GM19455 (cell line): Measurements from ENCODE around the gene LIPE.

Experiments used
- ATAC-seq: cut with Tn5 transposase; IDR thresholded peaks from one replicate; pipeline ENCODE4 v1.9.1; 2021; ENCODE audit not compliant: unreplicated experiment

The LIPE gene

DNA sequence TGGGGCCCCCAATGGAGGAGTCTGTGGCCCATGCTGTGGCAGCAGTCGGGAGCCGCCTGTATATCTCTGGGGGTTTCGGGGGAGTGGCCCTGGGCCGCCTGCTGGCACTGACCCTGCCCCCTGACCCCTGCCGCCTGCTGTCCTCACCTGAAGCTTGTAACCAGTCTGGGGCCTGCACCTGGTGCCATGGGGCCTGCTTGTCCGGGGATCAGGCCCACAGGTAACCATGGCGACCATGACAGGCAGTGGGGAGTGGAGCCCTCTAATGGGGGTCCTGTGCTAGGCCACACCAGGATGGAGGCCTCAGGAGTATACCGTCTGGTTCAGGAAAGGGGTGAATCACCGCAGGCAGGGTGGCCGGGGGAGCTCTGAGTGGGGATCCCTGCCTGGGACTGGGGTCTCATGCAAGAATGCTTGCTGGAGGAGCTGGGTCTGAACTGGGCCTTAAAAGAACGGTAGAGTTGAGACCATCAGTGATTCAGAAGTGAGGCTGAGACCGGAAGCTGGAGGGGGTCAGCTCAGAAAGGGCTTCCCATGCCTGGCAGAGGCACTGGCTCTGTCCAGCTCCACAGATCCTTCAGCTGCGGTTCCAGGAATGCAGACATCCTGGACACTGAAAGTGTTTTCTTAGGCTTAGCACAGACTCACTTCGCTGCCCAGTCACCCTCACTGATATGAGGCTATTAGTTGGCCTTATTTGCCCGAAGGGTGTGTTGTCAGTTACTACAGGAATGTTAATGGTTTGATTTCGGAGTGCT lies 66.2 kb downstream of the LIPE start:
- ATAC-seq, result no peak

DNA sequence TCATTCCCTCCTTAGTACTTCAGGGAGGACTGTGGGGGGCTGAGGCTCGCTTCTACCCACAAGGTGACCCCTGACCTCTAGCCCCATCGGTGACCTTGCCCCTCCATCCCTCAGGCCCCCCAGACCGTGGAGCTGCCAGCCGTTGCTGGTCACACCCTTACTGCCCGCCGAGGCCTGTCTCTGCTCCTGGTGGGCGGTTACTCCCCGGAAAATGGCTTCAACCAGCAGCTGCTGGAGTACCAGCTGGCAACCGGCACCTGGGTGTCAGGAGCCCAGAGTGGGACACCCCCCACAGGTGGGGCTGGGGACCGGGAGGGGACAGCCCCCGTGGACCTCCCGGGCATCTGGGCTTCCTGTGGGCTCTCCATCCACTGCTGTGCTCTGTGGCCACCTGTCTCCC lies 69.9 kb downstream of the LIPE start:
- ATAC-seq, result no peak

DNA sequence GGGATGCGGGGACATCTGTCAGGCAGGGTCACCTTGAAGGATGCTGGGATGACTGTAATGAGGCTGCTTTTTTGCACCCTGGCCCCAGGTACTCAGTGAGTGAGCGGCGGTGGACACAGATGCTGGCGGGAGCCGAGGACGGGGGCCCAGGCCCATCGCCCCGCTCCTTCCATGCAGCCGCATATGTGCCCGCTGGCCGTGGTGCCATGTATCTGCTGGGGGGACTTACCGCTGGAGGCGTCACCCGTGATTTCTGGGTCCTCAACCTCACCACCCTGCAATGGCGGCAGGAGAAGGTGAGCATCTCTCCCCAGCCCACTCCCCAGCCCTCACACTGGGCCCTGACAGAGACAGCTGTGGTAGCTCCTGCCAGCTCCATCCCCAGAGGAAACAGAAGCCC lies 70.5 kb downstream of the LIPE start:
- no peak for ATAC-seq

DNA sequence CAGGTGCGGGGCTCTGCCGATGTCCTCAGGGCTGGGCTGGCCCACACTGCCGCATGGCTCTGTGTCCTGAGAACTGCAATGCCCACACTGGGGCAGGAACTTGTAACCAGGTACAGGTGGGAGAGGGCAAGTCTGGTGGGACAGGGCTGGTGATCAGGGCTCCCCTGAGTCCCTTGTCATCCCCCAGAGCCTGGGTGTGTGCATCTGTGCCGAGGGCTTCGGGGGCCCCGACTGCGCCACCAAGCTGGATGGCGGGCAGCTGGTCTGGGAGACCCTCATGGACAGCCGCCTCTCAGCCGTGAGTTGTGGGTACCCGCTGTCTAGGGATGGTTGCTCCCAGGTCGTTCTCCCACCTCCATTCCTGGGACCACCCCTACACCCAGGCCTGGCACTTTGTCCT lies 71.3 kb downstream of the LIPE start:
- ATAC-seq, result no peak

DNA sequence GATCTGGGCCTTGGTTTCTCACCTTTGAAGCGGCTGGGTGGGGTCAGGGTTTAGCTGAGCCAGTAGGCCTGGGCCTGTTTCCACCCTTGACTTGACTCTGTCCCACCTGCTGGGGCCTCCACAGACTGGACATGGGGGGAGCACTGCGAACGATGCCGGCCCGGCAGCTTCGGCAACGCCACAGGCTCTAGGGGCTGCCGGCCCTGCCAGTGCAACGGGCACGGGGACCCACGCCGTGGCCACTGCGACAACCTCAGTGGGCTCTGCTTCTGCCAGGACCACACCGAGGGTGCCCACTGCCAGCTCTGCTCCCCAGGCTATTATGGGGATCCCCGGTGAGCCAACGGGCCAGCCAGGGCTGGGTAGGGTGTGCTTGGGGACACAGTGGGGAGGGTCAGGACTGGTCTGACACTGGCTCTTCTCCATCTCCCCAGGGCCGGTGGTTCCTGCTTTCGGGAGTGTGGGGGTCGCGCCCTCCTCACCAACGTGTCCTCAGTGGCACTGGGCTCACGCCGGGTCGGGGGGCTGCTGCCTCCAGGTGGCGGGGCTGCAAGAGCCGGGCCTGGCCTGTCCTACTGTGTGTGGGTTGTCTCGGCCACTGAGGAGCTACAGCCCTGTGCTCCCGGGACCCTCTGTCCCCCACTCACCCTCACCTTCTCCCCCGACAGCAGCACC lies 73.7 kb downstream of the LIPE start:
- ATAC-seq, result no peak

DNA sequence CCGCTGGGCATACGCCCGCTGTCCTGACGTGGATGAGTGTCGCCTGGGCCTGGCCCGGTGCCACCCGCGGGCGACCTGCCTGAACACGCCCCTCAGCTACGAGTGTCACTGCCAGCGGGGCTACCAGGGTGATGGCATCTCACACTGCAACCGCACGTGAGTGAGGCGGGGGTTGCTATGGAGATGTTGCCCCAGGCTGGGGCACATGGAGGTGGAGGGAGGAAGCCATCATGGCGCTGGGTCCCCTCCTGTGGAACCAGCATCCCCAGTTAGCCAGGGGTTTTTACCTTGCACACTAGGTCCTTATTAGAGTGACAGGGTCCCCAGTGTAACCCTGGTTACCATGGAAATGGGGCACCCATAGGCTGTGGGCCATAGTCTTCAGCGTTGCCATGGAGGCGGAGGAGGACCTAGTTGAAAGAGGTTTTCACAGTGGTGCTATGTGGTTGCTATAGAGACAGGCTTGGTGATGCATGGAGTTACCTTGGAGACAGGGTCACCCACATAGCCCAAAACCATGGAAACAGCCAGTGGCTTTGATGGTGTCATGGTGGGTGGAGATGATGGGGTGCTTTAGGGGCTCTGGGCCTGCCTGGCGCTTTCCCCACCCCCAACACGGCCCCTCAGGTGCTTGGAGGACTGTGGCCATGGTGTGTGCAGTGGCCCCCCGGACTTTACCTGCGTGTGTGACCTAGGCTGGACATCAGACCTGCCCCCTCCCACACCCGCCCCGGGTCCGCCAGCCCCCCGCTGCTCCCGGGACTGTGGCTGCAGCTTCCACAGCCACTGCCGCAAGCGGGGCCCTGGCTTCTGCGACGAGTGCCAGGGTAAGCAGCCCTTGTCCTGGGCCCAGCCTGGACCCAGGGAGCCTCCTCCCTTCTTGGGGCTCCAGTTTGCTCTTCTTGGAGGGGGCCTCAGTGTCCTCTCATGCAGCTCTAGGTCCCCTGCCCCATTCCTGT lies 74.6 kb downstream of the LIPE start:
- no peak for ATAC-seq
